GM23248 (cell line): Measurements from ENCODE around the gene USP36.
"Not testable (repeated sequence)": the region's sequence is repeated elsewhere in the genome, so short reads cannot be mapped to it uniquely, and the experiment has no call there.

Experiments used
- EZH2 ChIP-seq: fragments of 200-600 bp; sonication (generic); IDR thresholded peaks from 2 replicates; pipeline ENCODE4 v1.6.1; 2018; ENCODE audit warnings: antibody characterized with exemption, mild to moderate bottlenecking; ENCODE audit not compliant: insufficient read depth, poor library complexity, severe bottlenecking
- EZH2phosphoT487 ChIP-seq: fragments of 200-600 bp; sonication (generic); IDR thresholded peaks from 2 replicates; pipeline ENCODE4 v1.6.1; 2018; ENCODE audit warnings: antibody characterized with exemption, moderate library complexity, mild to moderate bottlenecking, low read depth; ENCODE audit not compliant: insufficient read depth

DNA sequence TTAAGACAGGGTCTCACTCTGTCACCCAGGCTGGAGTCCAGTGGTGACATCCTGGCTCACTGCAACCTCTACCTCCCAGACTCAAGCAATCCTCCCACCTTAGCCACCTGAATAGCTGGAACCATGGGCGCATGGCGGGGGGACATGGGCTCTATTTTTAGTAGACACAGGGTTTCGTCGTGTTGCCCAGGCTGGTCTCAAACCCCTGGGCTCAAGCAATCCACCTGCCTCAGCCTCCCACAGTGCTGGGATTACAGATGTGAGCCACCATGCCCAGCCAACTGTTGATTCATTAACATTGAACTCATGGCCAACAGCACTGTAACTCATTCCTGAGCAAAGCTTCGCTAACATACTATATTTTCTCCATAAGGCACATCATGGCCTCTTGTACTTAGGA is 89.6 kb downstream of the USP36 start:
- TF ChIP-seq EZH2, EZH2phosphoT487: not testable (repeated sequence)
